ENCODE data around the gene SH3PXD2B. TPM values are rescaled to one million over a fixed set of nuclear protein-coding genes. Genes with fewer than 3 reads are reported as not detected.

The SH3PXD2B gene
- polyA plus RNA-seq, 3 donors: 0.19 to 0.77 (median 0.31) TPM

DNA sequence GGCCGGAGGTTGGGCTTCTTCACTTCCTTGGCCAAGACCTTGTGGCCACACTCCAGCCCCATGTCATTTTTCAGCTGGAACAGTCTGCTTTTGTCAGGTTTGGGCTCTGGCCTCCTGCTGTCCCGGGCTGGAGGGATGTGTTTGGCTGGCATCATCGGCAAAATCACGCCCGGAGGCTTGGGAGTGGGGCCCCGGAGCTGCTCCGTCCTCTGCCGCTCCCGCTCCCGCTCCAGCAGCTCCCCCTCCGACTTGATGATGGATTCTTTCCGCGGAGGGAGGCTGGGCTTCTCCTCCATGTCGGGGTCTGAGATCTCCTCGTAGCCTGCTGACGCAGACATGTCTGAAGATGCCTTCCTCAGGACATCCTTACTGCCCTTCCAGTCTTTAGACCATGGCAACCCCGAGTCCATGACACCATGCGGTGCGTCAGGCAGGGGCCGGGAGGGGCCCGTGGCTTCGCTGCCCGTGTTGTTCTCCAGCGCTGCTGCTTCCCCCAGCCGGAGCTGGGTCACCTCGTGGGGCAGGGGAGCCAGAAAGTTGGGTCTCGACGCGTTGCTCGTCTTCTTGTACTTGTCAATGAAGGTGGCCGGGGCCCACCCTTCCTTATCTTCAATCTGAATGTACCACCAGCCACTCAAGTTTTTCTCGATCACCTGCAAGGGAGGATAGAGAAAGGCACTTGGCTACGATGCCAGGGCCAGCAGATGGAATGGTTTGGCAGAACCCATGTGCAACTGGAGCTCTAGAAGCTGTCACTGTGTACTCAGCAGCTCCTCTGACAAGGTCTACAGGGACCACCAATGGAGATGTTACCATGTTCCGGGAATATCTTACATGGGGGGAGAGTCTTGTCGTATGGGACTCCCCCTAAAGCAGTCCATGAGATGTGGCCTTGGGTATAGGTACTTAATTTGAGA is 114.8 kb downstream of the SH3PXD2B start:
- H3K4me3 ChIP-seq (replicated peaks in 1 of 3; ENCODE audit: low read depth in 2 of 3, low read length in 3 of 3): no peak overlapping the region
- DNase-seq: no peak
- H3K79me2 ChIP-seq (ENCODE audit: insufficient read depth, low read length): no peaks in the 10 kb centered on the region
- Mint-ChIP-seq H3K4me3 (no peak overlapping the region), H3K4me1 (no peaks in the 10 kb centered on the region), H3K9me3 (no peaks in the 10 kb centered on the region), H3K36me3 (no peaks in the 10 kb centered on the region), H3K27ac (no peak overlapping the region), H3K27me3 (ENCODE audit: low read depth in 3 of 3) (peaks cover 2 to 5% (median 2%) of the 10 kb centered on the region in 3 donors)
- H3K4me2 ChIP-seq (replicated peaks; ENCODE audit: extremely low read depth, low read length, poor library complexity, severe bottlenecking): no peak overlapping the region
- intact Hi-C loops (cut with micrococcal nuclease): no loop called here
- H3K4me1 ChIP-seq (ENCODE audit: control insufficient read depth in 1 of 2, insufficient read depth in 2 of 2, low read length in 2 of 2): no peaks in the 10 kb centered on the region
- H4K20me1 ChIP-seq (ENCODE audit: insufficient read depth, low read length): no peaks in the 10 kb centered on the region
- no peak overlapping the region for H3K27ac ChIP-seq (ENCODE audit: low read depth in 1 of 2, low read length in 2 of 2)
- TF ChIP-seq, protein P1, sequence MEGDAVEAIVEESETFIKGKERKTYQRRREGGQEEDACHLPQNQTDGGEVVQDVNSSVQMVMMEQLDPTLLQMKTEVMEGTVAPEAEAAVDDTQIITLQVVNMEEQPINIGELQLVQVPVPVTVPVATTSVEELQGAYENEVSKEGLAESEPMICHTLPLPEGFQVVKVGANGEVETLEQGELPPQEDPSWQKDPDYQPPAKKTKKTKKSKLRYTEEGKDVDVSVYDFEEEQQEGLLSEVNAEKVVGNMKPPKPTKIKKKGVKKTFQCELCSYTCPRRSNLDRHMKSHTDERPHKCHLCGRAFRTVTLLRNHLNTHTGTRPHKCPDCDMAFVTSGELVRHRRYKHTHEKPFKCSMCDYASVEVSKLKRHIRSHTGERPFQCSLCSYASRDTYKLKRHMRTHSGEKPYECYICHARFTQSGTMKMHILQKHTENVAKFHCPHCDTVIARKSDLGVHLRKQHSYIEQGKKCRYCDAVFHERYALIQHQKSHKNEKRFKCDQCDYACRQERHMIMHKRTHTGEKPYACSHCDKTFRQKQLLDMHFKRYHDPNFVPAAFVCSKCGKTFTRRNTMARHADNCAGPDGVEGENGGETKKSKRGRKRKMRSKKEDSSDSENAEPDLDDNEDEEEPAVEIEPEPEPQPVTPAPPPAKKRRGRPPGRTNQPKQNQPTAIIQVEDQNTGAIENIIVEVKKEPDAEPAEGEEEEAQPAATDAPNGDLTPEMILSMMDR (IDR thresholded peaks at IDR 0.05): no peak
- no peak overlapping the region for H3K9ac ChIP-seq (ENCODE audit: insufficient read depth, low read length, poor library complexity, severe bottlenecking)
- H3K27me3 ChIP-seq (ENCODE audit: control insufficient read depth in 2 of 2, insufficient read depth in 2 of 2, low read length in 2 of 2): no peaks in the 10 kb centered on the region
- H3K36me3 ChIP-seq (replicated peaks in 1 of 2; ENCODE audit: control insufficient read depth in 1 of 2, insufficient read depth in 2 of 2, low read length in 2 of 2): no peaks in the 10 kb centered on the region
- H2AFZ ChIP-seq (ENCODE audit: insufficient read depth, low read depth, low read length, poor library complexity, severe bottlenecking): no peak overlapping the region
- 98% methylated on average over 25 of the region's 35 CpGs for WGBS (ENCODE audit: insufficient coverage)
- H3K9me3 ChIP-seq (replicated peaks in 1 of 2; ENCODE audit: control insufficient read depth in 1 of 2, insufficient read depth in 1 of 2, low read length in 2 of 2): no peaks in the 10 kb centered on the region

DNA sequence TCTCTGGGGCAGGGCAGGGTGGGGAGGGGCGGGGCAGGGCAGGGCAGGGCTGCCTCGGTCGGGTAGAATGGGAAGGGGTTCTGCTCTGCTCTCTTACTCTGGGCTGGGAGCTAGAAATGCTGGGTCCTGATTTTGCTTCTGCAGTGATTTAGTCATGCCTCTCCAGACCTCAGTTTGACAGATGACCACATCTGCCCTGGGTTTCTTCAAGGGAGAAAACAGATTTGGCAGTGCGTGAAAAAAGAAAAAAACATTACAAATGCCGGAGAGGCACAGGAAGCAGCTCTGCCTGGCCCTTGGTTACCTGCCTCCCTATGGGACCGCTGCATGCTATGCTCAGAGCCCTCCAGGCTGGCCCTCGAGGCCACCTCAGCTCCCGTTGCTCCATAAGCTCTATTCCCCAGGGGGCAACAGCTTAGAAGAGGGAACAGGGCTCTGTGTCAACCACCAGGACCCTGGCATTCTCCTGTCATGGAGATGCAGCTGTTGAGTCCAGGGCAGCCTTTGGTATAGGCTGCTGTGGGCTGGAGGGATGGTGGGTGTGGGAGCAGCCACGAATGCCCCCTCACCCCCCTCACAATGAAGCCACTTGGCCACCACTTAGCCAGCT is 117.5 kb downstream of the SH3PXD2B start:
- no peak overlapping the region for H2AFZ ChIP-seq (ENCODE audit: insufficient read depth, low read depth, low read length, poor library complexity, severe bottlenecking)
- no peaks in the 10 kb centered on the region for H4K20me1 ChIP-seq (ENCODE audit: insufficient read depth, low read length)
- H3K4me1 ChIP-seq (ENCODE audit: control insufficient read depth in 1 of 2, insufficient read depth in 2 of 2, low read length in 2 of 2): no peaks in the 10 kb centered on the region
- intact Hi-C loops (cut with micrococcal nuclease): no loop called here
- TF ChIP-seq, protein P1 (IDR thresholded peaks at IDR 0.05): no peak
- no peaks in the 10 kb centered on the region for H3K9me3 ChIP-seq (replicated peaks in 1 of 2; ENCODE audit: control insufficient read depth in 1 of 2, insufficient read depth in 1 of 2, low read length in 2 of 2)
- H3K4me3 ChIP-seq (replicated peaks in 1 of 3; ENCODE audit: low read depth in 2 of 3, low read length in 3 of 3): no peak overlapping the region
- Mint-ChIP-seq H3K36me3 (no peaks in the 10 kb centered on the region), H3K27ac (peak overlapping the region in 1 of 7 donors; percentile 50), H3K4me3 (no peak overlapping the region), H3K9me3 (no peaks in the 10 kb centered on the region), H3K4me1 (no peaks in the 10 kb centered on the region), H3K27me3 (ENCODE audit: low read depth in 3 of 3) (peaks cover 2 to 8% (median 4%) of the 10 kb centered on the region in 3 donors)
- no peak overlapping the region for H3K4me2 ChIP-seq (replicated peaks; ENCODE audit: extremely low read depth, low read length, poor library complexity, severe bottlenecking)
- H3K36me3 ChIP-seq (replicated peaks in 1 of 2; ENCODE audit: control insufficient read depth in 1 of 2, insufficient read depth in 2 of 2, low read length in 2 of 2): no peaks in the 10 kb centered on the region
- H3K27ac ChIP-seq (ENCODE audit: low read depth in 1 of 2, low read length in 2 of 2): no peak overlapping the region
- no peak for DNase-seq
- H3K79me2 ChIP-seq (ENCODE audit: insufficient read depth, low read length): no peaks in the 10 kb centered on the region
- H3K9ac ChIP-seq (ENCODE audit: insufficient read depth, low read length, poor library complexity, severe bottlenecking): no peak overlapping the region
- H3K27me3 ChIP-seq (ENCODE audit: control insufficient read depth in 2 of 2, insufficient read depth in 2 of 2, low read length in 2 of 2): no peaks in the 10 kb centered on the region
- whole genome bisulfite sequencing (ENCODE audit: insufficient coverage): 95% methylated on average over 5 of the region's 9 CpGs

Measured in CD14-positive monocyte (primary cell).